VCaP (cell line): Measurements from ENCODE around the gene TXNRD2.

Source experiments
- H3K27ac ChIP-seq: fragments of 450-650 bp; 2 replicates; pipeline ENCODE4 v1.5.1; 2017
- CTCF ChIP-seq: fragments of 450-650 bp; conservative IDR thresholded peaks from 2 replicates; pipeline ENCODE4 v1.5.1; 2017; ENCODE audit warnings: mild to moderate bottlenecking, moderate library complexity

Gene TXNRD2

DNA sequence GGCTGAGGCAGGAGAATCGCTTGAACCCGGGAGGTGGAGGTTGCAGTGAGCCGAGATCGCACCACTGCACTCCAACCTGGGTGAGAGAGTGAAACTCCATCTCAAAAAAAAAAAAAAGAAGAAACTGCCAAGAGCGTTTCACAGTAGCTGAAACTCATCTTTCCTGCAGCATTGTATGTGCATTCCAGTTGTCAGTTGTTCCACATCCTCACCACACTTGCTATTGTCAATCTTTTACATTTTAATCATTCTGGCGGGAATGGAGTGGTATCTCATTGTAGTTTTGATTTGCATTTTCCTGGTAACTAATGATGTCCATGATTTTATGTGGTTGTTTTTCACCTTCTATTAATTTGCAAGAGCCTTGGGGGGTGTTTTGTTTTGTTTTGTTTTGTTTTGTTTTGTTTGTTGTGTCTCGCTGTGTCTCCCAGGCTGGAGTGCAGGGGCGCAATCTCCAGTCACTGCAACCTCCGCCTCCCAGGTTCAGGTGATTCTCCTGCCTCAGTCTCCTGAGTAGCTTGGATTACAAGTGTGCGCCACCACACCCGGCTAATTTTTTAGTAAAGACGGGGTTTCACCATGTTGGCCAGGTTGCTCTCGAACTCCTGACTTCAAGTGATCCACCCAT lies 78.9 kb downstream of the TXNRD2 start:
- TF ChIP-seq CTCF = no peak
- H3K27ac ChIP-seq = no peak overlapping the region

GRCh38 chr22:19859861-19860510 lies 81.6 kb downstream of the TXNRD2 start:
- no peak for TF ChIP-seq CTCF
- H3K27ac ChIP-seq = no peak overlapping the region

DNA sequence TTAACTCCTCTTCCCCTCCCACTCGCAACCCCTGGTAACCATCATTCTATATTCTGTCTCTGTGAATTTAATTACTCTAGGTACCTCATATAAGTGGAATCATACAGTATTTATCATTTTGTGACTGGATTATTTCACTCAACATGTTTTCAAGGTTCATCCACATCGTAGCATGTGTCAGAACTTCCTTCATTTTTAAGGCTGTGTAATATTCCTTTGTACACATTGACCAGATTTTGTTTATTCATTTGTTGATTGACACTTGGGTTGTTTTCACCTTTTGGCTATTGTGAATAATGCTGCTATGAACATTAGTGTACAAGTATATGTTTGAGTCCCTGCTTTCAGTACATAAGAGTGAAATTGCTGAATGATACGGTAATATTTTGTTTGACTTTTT lies 84.2 kb downstream of the TXNRD2 start:
- no peak for TF ChIP-seq CTCF
- H3K27ac ChIP-seq = peak overlapping the region; percentile 99

DNA sequence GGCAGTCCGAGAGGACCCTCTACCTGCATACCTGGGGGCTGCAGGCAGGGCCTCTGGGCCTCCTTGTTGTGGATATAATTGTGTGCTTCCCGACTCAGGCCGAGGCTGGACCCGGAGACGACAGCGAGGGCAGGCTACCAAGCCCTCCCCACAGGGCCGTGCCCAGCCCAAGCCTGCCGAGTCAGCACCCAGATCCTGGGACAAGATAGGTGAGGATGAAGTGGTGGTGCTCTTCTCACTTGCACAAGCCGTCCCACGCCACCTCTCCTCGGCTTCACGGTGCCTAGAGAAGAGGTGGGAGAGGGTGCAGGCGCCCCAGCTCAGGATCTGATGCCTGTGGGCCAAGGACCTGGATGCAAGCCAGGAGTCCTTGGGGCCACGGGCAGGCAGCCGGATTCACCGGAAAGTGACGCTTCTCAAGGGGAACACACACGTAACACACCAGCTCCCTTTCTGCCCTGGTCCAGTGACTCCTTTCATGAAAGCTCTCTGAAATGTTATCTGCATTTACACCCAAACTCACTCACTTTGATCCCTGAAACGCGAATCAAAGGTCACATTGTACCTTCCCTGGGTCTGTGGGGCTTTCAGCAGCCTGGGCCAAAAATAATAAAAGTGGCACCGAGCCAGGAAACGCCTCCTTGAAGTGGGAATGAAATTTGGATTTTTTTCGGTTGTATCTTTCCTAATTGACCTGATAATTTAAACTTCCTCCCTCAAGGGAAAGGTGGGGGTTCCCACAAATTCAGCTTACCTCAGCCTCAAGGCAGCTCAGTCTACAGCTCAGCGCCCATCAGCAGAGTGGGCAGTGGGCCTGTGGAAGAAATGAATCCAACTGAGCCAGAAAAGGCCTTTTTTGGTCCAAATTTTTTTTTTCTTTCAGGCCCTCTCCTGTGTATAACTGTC lies 85.9 kb downstream of the TXNRD2 start:
- no peak for TF ChIP-seq CTCF
- peak overlapping the region; percentile 99 for H3K27ac ChIP-seq

- peak within 1 kb of the TSS; percentile 99 for H3K27ac ChIP-seq
These were observed 86.7 kb downstream of the TXNRD2 start, which contains the start of the genes GNB1L and RTL10 for GRCh38 chr22:19854778-19855503. TSS of gene GNB1L (minus strand) at chr22:19854874. CDS start at chr22:19821355, 33,519 bp downstream. TSS of gene RTL10 (minus strand) at chr22:19854874. CDS start at chr22:19852261, 2,613 bp downstream.

More at GRCh38 chr22:19854778-19855503, 86.7 kb downstream of the TXNRD2 start, which contains the start of the genes GNB1L and RTL10:
- no peak for TF ChIP-seq CTCF
